HepG2 (cell line): ENCODE measurements around the gene JAKMIP2. TPM values are rescaled to one million over a fixed set of nuclear protein-coding genes. Genes with fewer than 3 reads are reported as not detected.

Experiments
- ATAC-seq: fragments of 200-7000 bp; cut with Tn5 transposase; 3 replicates; pipeline ENCODE4 v1.9.1; 2020; ENCODE audit warnings: mild to moderate bottlenecking, moderate library complexity
- BruUV-seq: library from RNA; stranded (reverse); fragments of 400-500 nt; replicated peaks from 2 replicates; lab custom pipeline; 2021; lab: Mats Ljungman, UMichigan
- CTCF ChIA-PET: fragments of 300-600 bp; formaldehyde crosslinking; extraction: SDS; loops from one replicate; lab custom pipeline; 2021; ENCODE audit warnings: low total read pairs, inconsistent platforms, low intra/inter-chr PET ratio; lab: Yijun Ruan, JAX
- POLR2A ChIA-PET: fragments of 350-600 bp; sonication (Branson Sonifier 250); formaldehyde crosslinking; loops from one replicate; lab custom pipeline; 2020; ENCODE audit warnings: antibody characterized with exemption, inconsistent platforms; lab: Yijun Ruan, JAX
- DNase-seq: peaks from one replicate; pipeline ENCODE4 v3.0.0-alpha.2; 2015; ENCODE audit warnings: low spot score
- FAIRE-seq: peaks from 3 replicates; lab custom pipeline; 2011; peaks lifted over from hg19 to GRCh38; lab: Jason Lieb, UNC
- H2AFZ ChIP-seq: one replicate; pipeline ENCODE4 v1.6.1; 2011; ENCODE audit warnings: low read length, inconsistent platforms
- H3K27ac ChIP-seq: fragments of 300-600 bp; 3 replicates; pipeline ENCODE4 v1.8.0; 2011; ENCODE audit warnings: mixed run types, mild to moderate bottlenecking, mixed read lengths, low read length, inconsistent platforms; ENCODE audit not compliant: insufficient read depth; ENCODE audit errors: extremely low read length
- H3K27me3 ChIP-seq, 2 experiments: fragments of 200-600 bp in 1 of 2; 2 replicates in 1 of 2; 3 replicates in 1 of 2; pipeline versions ENCODE4 v1.6.0 to v1.8.0; 2011; ENCODE audit warnings: low read length in 2 of 2, mild to moderate bottlenecking in 2 of 2, moderate library complexity in 2 of 2, inconsistent platforms in 1 of 2; ENCODE audit not compliant: insufficient read depth in 2 of 2, control insufficient read depth in 1 of 2
- H3K36me3 ChIP-seq, 2 experiments: fragments of 200-600 bp in 1 of 2; replicated peaks in 1 of 2; 2 replicates in 1 of 2; 3 replicates in 1 of 2; pipeline versions ENCODE4 v1.5.1 to v1.8.0; 2011; ENCODE audit warnings: low read length in 2 of 2, inconsistent platforms in 1 of 2; ENCODE audit not compliant: insufficient read depth in 2 of 2, control insufficient read depth in 1 of 2
- H3K4me1 ChIP-seq: 2 replicates; pipeline ENCODE4 v1.5.1; 2012; ENCODE audit warnings: low read length, inconsistent platforms; ENCODE audit not compliant: insufficient read depth
- H3K4me2 ChIP-seq: 2 replicates; pipeline ENCODE4 v1.6.0; 2011; ENCODE audit warnings: low read depth, low read length, inconsistent platforms
- H3K4me3 ChIP-seq, 3 experiments: fragments of 200-600 bp in 1 of 3; sonication (generic), shearing (Covaris generic) in 1 of 3; replicated peaks in 1 of 3; 2 replicates each; pipeline ENCODE4 v1.5.1; 2011 to 2016; ENCODE audit warnings: low read length in 3 of 3, inconsistent platforms in 2 of 3, low read depth in 2 of 3, mild to moderate bottlenecking in 2 of 3, control low read depth in 1 of 3, mixed read lengths in 1 of 3; ENCODE audit not compliant: insufficient read depth in 1 of 3
- H3K79me2 ChIP-seq: one replicate; pipeline ENCODE4 v1.6.1; 2011; ENCODE audit warnings: low read length, inconsistent platforms; ENCODE audit not compliant: insufficient read depth
- H3K9ac ChIP-seq: 2 replicates; pipeline ENCODE4 v1.6.0; 2011; ENCODE audit warnings: mild to moderate bottlenecking, low read depth, low read length, inconsistent platforms; ENCODE audit not compliant: insufficient read depth
- H3K9me3 ChIP-seq: 2 replicates; pipeline ENCODE4 v1.5.1; 2012; ENCODE audit warnings: mild to moderate bottlenecking, low read length
- H4K20me1 ChIP-seq: 2 replicates; pipeline ENCODE4 v1.6.0; 2011; ENCODE audit warnings: inconsistent platforms, mild to moderate bottlenecking, low read length, moderate library complexity; ENCODE audit not compliant: insufficient read depth
- DNMT3B ChIP-seq: conservative IDR thresholded peaks from 2 replicates; pipeline ENCODE4 v1.6.1; 2016; ENCODE audit warnings: missing biosample characterization, control low read depth
- HDAC1 ChIP-seq: sonication (generic); formaldehyde crosslinking; IDR thresholded peaks from 2 replicates; pipeline ENCODE4 v1.5.1; 2020; ENCODE audit warnings: mild to moderate bottlenecking, missing genetic modification reagents
- HNF4A ChIP-seq: sonication (generic); formaldehyde crosslinking; IDR thresholded peaks from 2 replicates; pipeline ENCODE4 v1.4.0; 2020; ENCODE audit warnings: missing genetic modification reagents
- KMT2B ChIP-seq: IDR thresholded peaks from 2 replicates; pipeline ENCODE4 v1.6.1; 2016; ENCODE audit warnings: missing genetic modification reagents, missing compliant biosample characterization
- MAFF ChIP-seq: IDR thresholded peaks from 2 replicates; pipeline ENCODE4 v1.6.1; 2011; ENCODE audit warnings: low read depth, low read length, improper control_type of control experiment
- MAFK ChIP-seq, 2 experiments: IDR thresholded peaks in 1 of 2; conservative IDR thresholded peaks in 1 of 2; 2 replicates each; pipeline ENCODE4 v1.6.1; 2011; ENCODE audit warnings: improper control_type of control experiment in 2 of 2, low read length in 2 of 2
- MBNL3 ChIP-seq: fragments of 250-450 bp; sonication (Bioruptor Pico); conservative IDR thresholded peaks from 2 replicates; pipeline ENCODE4 v1.8.0; 2022; ENCODE audit warnings: mild to moderate bottlenecking, inconsistent platforms
- POGK ChIP-seq: sonication (generic); formaldehyde crosslinking; conservative IDR thresholded peaks from 2 replicates; pipeline ENCODE4 v1.8.0; 2022; ENCODE audit warnings: mild to moderate bottlenecking, moderate library complexity, missing genetic modification reagents
- SOX13 ChIP-seq, 3 experiments: fragments of 450-650 bp in 1 of 3; sonication (generic) in 1 of 3; formaldehyde crosslinking in 1 of 3; IDR thresholded peaks in 2 of 3; conservative IDR thresholded peaks in 1 of 3; 2 replicates each; pipeline versions ENCODE4 v1.5.0 to v1.6.1; 2016 to 2020; ENCODE audit warnings: antibody characterized with exemption in 1 of 3, mild to moderate bottlenecking in 1 of 3, missing compliant biosample characterization in 1 of 3, missing genetic modification reagents in 1 of 3, moderate library complexity in 1 of 3
- SRSF4 ChIP-seq: fragments of 200-400 bp; formaldehyde crosslinking; IDR thresholded peaks from one replicate; pipeline ENCODE4 v1.6.1; 2018; ENCODE audit warnings: mild to moderate bottlenecking, low read depth, low read length, moderate library complexity; ENCODE audit not compliant: poor library complexity, severe bottlenecking
- YEATS4 ChIP-seq: sonication (generic); formaldehyde crosslinking; IDR thresholded peaks from 2 replicates; pipeline ENCODE4 v1.4.0; 2020; ENCODE audit warnings: missing genetic modification reagents, borderline replicate concordance
- ZFP37 ChIP-seq: sonication (generic); formaldehyde crosslinking; IDR thresholded peaks from 2 replicates; pipeline ENCODE4 v1.4.0; 2020; ENCODE audit warnings: missing genetic modification reagents, borderline replicate concordance
- ZNF12 ChIP-seq: sonication (generic); formaldehyde crosslinking; IDR thresholded peaks from 2 replicates; pipeline ENCODE4 v1.5.0; 2020; ENCODE audit warnings: missing genetic modification reagents
- ZNF703 ChIP-seq: sonication (generic); formaldehyde crosslinking; IDR thresholded peaks from 2 replicates; pipeline ENCODE4 v1.5.1; 2020; ENCODE audit warnings: missing genetic modification reagents, mild to moderate bottlenecking, moderate library complexity, borderline replicate concordance
- ZNF781 ChIP-seq: sonication (generic); formaldehyde crosslinking; IDR thresholded peaks from 2 replicates; pipeline ENCODE4 v1.5.1; 2020; ENCODE audit warnings: borderline replicate concordance, mild to moderate bottlenecking, missing genetic modification reagents; ENCODE audit errors: not compliant biosample characterization
- WGBS: methylation state at CpG from one replicate; pipeline ENCODE4 v1.1.6; 2017; ENCODE audit warnings: low lambda C conversion rate; 5-methylcytosine and 5-hydroxymethylcytosine counted together
- in situ Hi-C: cut with HindIII; loops from 2 replicates; pipeline ENCODE4 v1.10.0; 2017; ENCODE audit warnings: low pct_unique_long_range_greater_than_20kb; ENCODE audit not compliant: extremely low pct_ligation_motif_present
- intact Hi-C: fragments of 100-400 bp; cut with micrococcal nuclease; formaldehyde crosslinking; loops from one replicate; pipeline ENCODE4 v1.10.0; 2022; ENCODE audit not compliant: unreplicated experiment
- polyA plus RNA-seq, 8 experiments: library from polyadenylated mRNA; depleted of rRNA in 3 of 8; stranded (reverse) in 7 of 8; unstranded in 1 of 8; fragments of >200 nt; fragmentation: Illumina TruSeq in 4 of 8; extraction: Trizol in 4 of 8; gene quantifications; 2 replicates each; pipeline versions ENCODE4 v1.2.1 to v1.2.3, GENCODE V29; 2011 to 2016; ENCODE audit warnings: low read depth in 4 of 8, missing spikeins in 1 of 8, mixed read lengths in 1 of 8; ENCODE audit not compliant: insufficient read depth in 1 of 8
- total RNA-seq, 5 experiments: library from RNA; depleted of rRNA; stranded (reverse); fragments of >200 nt; fragmentation: Illumina TruSeq; extraction: Trizol; gene quantifications; 2 replicates each; pipeline ENCODE4 v1.2.3, GENCODE V29; 2016; ENCODE audit warnings: low read depth in 1 of 5

The JAKMIP2 gene
- total and polyA plus RNA-seq, 2 of the 13 experiments (the other 11 are each of a cell fraction or from before 2014, with no cell fraction given) = 0.04 to 2.1 TPM

GRCh38 chr5:147635882-147636728 lies 146.4 kb downstream of the JAKMIP2 start:
- ChIA-PET CTCF (no interaction called here), POLR2A (no interaction called here)
- Histone ChIP-seq H3K9ac (no peak overlapping the region), H3K4me1 (peaks cover 19% of the 10 kb centered on the region), H3K27me3 (no peaks in the 10 kb centered on the region), H3K79me2 (no peaks in the 10 kb centered on the region), H3K36me3 (no peaks in the 10 kb centered on the region), H4K20me1 (no peaks in the 10 kb centered on the region), H3K9me3 (no peaks in the 10 kb centered on the region), H2AFZ (no peak overlapping the region), H3K4me3 (no peak overlapping the region), H3K27ac (no peak overlapping the region), H3K4me2 (no peak overlapping the region)
- no peak for ATAC-seq
- no peak for FAIRE-seq
- in situ Hi-C loops = no loop called here
- BruUV-seq = no TSS peak
- TF ChIP-seq ZNF12 (CRISPR knock-in tag) (no peak), ZNF703 (CRISPR knock-in tag) (no peak), MBNL3 (CRISPR knock-in tag) (no peak), MAFK (conservative IDR thresholded peaks at IDR 0.05 in 1 of 2, IDR thresholded peaks at IDR 0.05 in 1 of 2; ENCODE audit: low read length in 2 of 2) (peak; percentile 84 to 89), ZFP37 (CRISPR knock-in tag) (no peak), KMT2B (CRISPR knock-in tag) (no peak), HNF4A (no peak), MAFF (peak; percentile 84), POGK (CRISPR knock-in tag) (no peak), HDAC1 (CRISPR knock-in tag) (no peak), YEATS4 (CRISPR knock-in tag) (no peak), ZNF781 (CRISPR knock-in tag) (no peak), DNMT3B (CRISPR knock-in tag) (no peak), SOX13 (IDR thresholded peaks at IDR 0.05) (no peak), SOX13 (CRISPR knock-in tag; conservative IDR thresholded peaks at IDR 0.05 in 1 of 2, IDR thresholded peaks at IDR 0.05 in 1 of 2) (no peak), SRSF4 (no peak)
- 80% methylated on average over 15 of the region's 15 CpGs for whole genome bisulfite sequencing
- intact Hi-C loops = no loop called here
- DNase-seq = no peak
